Stimulated activated naive B cell treated with anti-CD40 and anti-IgM and Interleukin-4, amounts not matched to agents 10 μg/mL and 1 μg/mL and 100 μg/mL, for 72 hours (primary cell): ENCODE results near the gene ZDHHC24.
A peak's percentile ranks its signal among the peaks of the same experiment; 100 is the strongest.
"Not testable (repeated sequence)": the region's sequence is repeated elsewhere in the genome, so short reads cannot be mapped to it uniquely, and the experiment has no call there.

ENCODE experiments used
- ATAC-seq, 2 donors: fragments of 150-1000 bp; cut with Tn5 transposase; replicated peaks; 2 replicates each; pipeline ENCODE4 v1.10.0; 2021; ENCODE audit warnings: moderate library complexity in 1 of 2
- DNase-seq: peaks from one replicate; pipeline ENCODE4 v3.0.0; 2021
- H3K27ac Mint-ChIP-seq: one replicate; pipeline ENCODE4 v1.8.0; 2022; ENCODE audit warnings: mild to moderate bottlenecking, mixed read lengths
- H3K27me3 Mint-ChIP-seq, 2 donors: one replicate each; pipeline ENCODE4 v1.8.0; 2022; ENCODE audit warnings: mixed read lengths in 2 of 2
- H3K36me3 Mint-ChIP-seq, 2 donors: one replicate each; pipeline ENCODE4 v1.8.0; 2022; ENCODE audit warnings: mixed read lengths in 2 of 2, mild to moderate bottlenecking in 1 of 2
- H3K4me1 Mint-ChIP-seq, 2 donors: one replicate each; pipeline ENCODE4 v1.8.0; 2022; ENCODE audit warnings: mixed read lengths in 2 of 2, mild to moderate bottlenecking in 1 of 2
- H3K4me3 Mint-ChIP-seq, 2 donors: one replicate each; pipeline ENCODE4 v1.8.0; 2022; ENCODE audit warnings: mild to moderate bottlenecking in 2 of 2, mixed read lengths in 2 of 2, moderate library complexity in 1 of 2
- H3K9me3 Mint-ChIP-seq, 2 donors: one replicate each; pipeline ENCODE4 v1.8.0; 2022; ENCODE audit warnings: mixed read lengths in 2 of 2, mild to moderate bottlenecking in 1 of 2

ZDHHC24 gene

DNA sequence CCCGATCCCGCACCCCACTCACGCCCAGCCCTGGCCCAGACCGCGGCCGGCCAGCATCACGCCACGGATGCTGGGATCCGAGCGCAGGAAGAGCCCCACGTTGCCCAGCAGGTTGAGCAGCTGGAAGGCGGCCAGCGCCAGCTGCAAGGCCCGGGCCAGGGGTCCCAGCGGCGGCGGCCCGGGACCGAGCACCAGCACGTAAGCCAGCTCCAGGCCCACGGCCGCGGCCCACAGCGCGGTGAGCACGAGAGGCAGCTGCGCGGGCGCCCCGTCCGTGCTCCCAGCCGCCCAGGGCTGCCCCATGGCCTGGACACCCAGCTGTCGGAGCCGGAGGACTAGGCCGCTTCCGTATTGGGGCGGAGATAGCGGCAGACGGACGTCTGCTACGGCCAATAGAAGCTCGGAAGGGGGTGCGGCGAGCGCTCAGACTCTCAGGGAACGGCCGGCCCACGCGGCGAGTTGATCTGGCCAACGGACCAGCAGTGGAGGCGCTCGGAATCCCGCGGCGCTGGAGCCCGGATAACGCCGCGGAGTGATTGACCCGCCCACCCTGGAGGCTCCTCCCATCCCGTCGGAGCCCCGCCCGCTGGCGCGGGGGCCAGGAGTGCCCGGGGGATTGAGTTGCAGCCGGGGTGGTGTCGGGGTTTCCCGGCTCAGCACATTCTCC lies at the start of gene ZDHHC24:
Gene ZDHHC24, minus strand, starts transcription at position 348 of the 667 bp plus-strand sequence. Its CDS starts 45 bp downstream, at position 303.
- peaks cover 13 to 25% of the 10 kb centered on the region in 2 donors for H3K36me3 Mint-ChIP-seq
- peak; percentile 92 for DNase-seq
- H3K4me1 Mint-ChIP-seq, result peaks cover 25 to 37% of the 10 kb centered on the region in 2 donors
- H3K9me3 Mint-ChIP-seq, result no peaks in the 10 kb centered on the region
- ATAC-seq, result peak; percentile 90 to 92
- H3K27ac Mint-ChIP-seq, result peak within 1 kb of the TSS; percentile 92
- H3K4me3 Mint-ChIP-seq, result peak within 1 kb of the TSS; percentile 79 to 86
- no peaks in the 10 kb centered on the region for H3K27me3 Mint-ChIP-seq

DNA sequence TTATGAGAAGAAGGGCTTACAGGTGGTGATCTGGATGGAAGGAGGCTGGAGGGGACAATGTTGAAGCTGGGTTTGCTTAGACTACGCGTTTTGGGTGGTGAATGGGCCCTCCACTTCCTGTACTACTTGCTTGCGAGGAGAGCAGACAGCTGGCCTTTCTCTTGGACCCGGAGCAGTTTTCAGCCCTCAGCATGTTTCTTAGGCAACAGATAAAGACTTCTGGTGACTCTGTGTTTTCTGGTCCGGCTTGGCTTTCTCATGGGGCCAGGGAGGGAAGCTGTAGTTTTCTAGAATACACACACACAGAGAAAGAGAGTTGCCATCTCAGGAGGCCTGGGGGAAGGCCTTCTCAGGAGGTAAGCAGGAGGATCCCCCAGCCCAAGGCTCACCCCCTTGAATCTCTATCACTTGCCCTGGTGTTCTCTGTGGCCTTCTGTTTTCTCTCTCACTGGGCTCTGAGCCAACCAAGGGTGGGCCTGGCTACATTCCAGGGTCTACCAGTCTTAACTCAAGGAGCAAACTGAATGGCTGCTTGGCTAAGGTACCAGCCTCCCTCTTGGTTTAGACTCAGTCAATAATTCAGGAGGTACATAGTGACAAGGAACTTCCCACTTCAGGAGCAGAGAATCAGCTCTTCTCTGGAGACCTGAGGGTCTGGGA lies 49.5 kb upstream of the ZDHHC24 start:
- Mint-ChIP-seq H3K27me3 (no peaks in the 10 kb centered on the region), H3K9me3 (no peaks in the 10 kb centered on the region), H3K36me3 (peaks cover 10 to 11% of the 10 kb centered on the region in 2 donors), H3K4me1 (peaks cover 32 to 50% of the 10 kb centered on the region in 2 donors), H3K4me3 (peak overlapping the region; percentile 69 to 72), H3K27ac (peak overlapping the region; percentile 63)
- DNase-seq (peak; percentile 7), ATAC-seq (peak in 1 of 2 donors; percentile 15)

DNA sequence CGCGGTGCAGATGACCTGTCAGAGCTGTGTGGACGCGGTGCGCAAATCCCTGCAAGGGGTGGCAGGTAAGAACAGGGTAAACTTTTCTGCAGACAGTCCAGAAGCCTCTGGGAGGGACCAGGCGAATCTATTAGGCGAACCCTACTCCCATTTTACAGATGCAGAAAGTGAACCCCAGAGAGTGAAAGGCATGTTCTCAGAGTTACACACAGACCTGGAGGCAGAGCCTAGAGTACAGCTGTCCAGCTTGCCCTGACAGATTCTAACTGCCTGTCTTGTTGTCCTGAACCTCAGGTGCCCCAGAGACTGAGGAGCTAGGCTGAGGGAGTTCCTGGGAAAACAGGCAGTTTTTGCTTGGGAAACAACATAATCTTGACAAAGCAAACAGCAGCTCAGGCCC lies 47.8 kb upstream of the ZDHHC24 start:
- no peaks in the 10 kb centered on the region for H3K9me3 Mint-ChIP-seq
- H3K27me3 Mint-ChIP-seq, result no peaks in the 10 kb centered on the region
- peaks cover 29 to 44% of the 10 kb centered on the region in 2 donors for H3K4me1 Mint-ChIP-seq
- ATAC-seq (no peak), DNase-seq (no peak)
- H3K36me3 Mint-ChIP-seq, result peaks cover 3% of the 10 kb centered on the region in 2 donors
- H3K4me3 Mint-ChIP-seq, result peak overlapping the region; percentile 98 to 100
- H3K27ac Mint-ChIP-seq, result peak overlapping the region; percentile 99

- Mint-ChIP-seq H3K4me1 (peaks cover 29 to 44% of the 10 kb centered on the region in 2 donors), H3K9me3 (no peaks in the 10 kb centered on the region), H3K27ac (peak overlapping the region; percentile 99), H3K27me3 (no peaks in the 10 kb centered on the region), H3K36me3 (peaks cover 3% of the 10 kb centered on the region in 2 donors), H3K4me3 (peak overlapping the region; percentile 98 to 100)
- ATAC-seq (peak; percentile 13 to 14), DNase-seq (no peak)
Measured at GRCh38 chr11:66593303-66593635, 47.4 kb upstream of the ZDHHC24 start.

GRCh38 chr11:66592457-66593302 lies 46.8 kb upstream of the ZDHHC24 start, which contains the start of the genes CCDC87 and CCS:
Gene CCDC87, minus strand, starts transcription at chr11:66593063. Its CDS starts 48 bp downstream, at chr11:66593015.
Gene CCS, plus strand, starts transcription at chr11:66593185. Its CDS starts 77 bp downstream, at chr11:66593262.
- H3K4me3 Mint-ChIP-seq, result peak within 1 kb of the TSS; percentile 98 to 100
- peak; percentile 96 to 97 for ATAC-seq
- no peaks in the 10 kb centered on the region for H3K27me3 Mint-ChIP-seq
- peaks cover 28 to 44% of the 10 kb centered on the region in 2 donors for H3K4me1 Mint-ChIP-seq
- no peaks in the 10 kb centered on the region for H3K9me3 Mint-ChIP-seq
- H3K27ac Mint-ChIP-seq, result peak within 1 kb of the TSS; percentile 99
- DNase-seq, result peak; percentile 93
- peaks cover 3% of the 10 kb centered on the region in 2 donors for H3K36me3 Mint-ChIP-seq

DNA sequence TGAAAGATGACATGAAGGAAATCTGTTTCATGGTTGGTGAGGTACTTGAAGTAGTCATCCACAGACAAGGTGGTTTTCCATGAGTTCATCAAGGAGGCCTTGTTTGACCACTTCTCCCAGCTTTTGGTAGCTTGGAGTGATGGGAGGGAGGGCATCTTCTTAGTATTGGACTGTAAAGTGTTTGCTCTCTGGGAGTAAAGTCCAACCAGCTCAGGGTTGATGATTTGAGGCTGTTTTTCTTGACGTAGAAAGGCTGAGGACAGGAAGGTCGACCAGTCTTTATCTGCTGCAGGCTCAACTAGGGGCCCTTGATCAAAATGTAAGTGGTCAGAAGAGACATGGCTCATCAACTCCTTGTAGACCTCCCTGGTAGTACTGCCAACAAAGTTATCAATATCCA lies 45.3 kb upstream of the ZDHHC24 start:
- Mint-ChIP-seq H3K9me3 (no peaks in the 10 kb centered on the region), H3K4me3 (no peak overlapping the region), H3K27ac (no peak overlapping the region), H3K27me3 (no peaks in the 10 kb centered on the region), H3K4me1 (peaks cover 26 to 38% of the 10 kb centered on the region in 2 donors), H3K36me3 (peaks cover 3% of the 10 kb centered on the region in 2 donors)
- ATAC-seq (no peak), DNase-seq (no peak)

DNA sequence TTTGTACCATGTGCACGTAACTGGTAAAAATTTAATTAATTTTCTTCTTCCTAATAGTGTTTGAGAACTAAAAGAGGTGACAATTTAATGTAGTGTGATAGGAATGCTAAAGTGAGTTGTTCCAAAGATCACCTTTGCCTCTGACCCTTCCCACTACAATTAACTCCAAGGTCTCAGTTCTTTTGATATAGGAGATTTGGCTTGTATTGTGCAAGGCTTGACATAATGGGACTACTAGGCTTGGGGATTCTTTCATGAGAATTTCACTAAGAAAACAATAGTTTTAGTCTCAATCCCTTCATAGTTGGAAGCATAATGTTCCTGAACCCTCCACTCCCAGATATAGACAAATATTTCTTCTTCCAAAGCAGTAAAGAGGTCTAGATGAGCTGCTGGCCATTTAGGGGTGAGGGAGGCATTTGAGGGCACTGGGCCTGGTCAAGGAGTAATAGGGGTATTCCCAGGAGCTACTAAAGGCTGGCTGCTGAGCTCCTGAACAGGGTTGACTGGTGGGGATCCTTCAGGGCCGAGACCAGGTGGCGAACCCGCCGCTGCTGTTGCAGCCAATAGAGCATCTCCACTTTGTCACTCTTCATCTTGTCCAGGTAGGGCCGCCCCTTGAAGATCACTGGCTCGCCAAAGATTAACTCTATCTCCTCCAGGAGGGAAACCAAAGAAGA lies 44.3 kb upstream of the ZDHHC24 start:
- Mint-ChIP-seq H3K36me3 (peaks cover 3% of the 10 kb centered on the region in 2 donors), H3K4me3 (no peak overlapping the region), H3K4me1 (peaks cover 18 to 27% of the 10 kb centered on the region in 2 donors), H3K9me3 (no peaks in the 10 kb centered on the region), H3K27ac (no peak overlapping the region), H3K27me3 (no peaks in the 10 kb centered on the region)
- no peak for ATAC-seq
- DNase-seq, result no peak

- H3K27ac Mint-ChIP-seq, ATAC-seq, H3K36me3 Mint-ChIP-seq, DNase-seq, H3K9me3 Mint-ChIP-seq, H3K4me3 Mint-ChIP-seq, H3K27me3 Mint-ChIP-seq: not testable (repeated sequence)
- peaks cover 12 to 19% of the 10 kb centered on the region in 2 donors for H3K4me1 Mint-ChIP-seq
Measured at GRCh38 chr11:66589315-66589714, 43.5 kb upstream of the ZDHHC24 start.

DNA sequence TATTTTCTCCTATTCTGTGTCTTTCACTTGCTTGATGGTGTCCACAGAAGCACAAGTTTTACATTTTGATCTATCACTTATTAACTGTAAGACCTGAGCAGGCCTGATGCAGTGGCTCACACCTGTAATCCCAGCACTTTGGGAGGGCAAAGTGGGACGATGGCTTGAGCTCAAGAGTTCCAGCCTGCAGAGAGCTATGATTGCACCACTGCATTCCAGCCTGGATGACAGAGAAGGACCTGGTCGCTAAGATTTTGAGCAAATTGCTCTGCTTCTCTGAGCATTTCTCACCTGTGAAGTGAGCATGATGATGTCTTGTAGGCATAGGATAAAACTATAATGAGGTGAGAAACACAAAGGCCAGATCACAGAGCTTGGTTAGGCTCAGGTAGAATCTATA lies 40.3 kb upstream of the ZDHHC24 start:
- H3K9me3 Mint-ChIP-seq, result peaks cover 6 to 8% of the 10 kb centered on the region in 2 donors
- ATAC-seq (no peak), DNase-seq (no peak)
- H3K4me3 Mint-ChIP-seq, result no peak overlapping the region
- H3K4me1 Mint-ChIP-seq, result peaks cover 2% of the 10 kb centered on the region in 2 donors
- no peak overlapping the region for H3K27ac Mint-ChIP-seq
- no peaks in the 10 kb centered on the region for H3K36me3 Mint-ChIP-seq
- no peaks in the 10 kb centered on the region for H3K27me3 Mint-ChIP-seq

GRCh38 chr11:66585447-66585846 lies 39.6 kb upstream of the ZDHHC24 start:
- H3K27me3 Mint-ChIP-seq, ATAC-seq, H3K4me3 Mint-ChIP-seq, DNase-seq, H3K9me3 Mint-ChIP-seq, H3K4me1 Mint-ChIP-seq, H3K36me3 Mint-ChIP-seq, H3K27ac Mint-ChIP-seq: not testable (repeated sequence)

DNA sequence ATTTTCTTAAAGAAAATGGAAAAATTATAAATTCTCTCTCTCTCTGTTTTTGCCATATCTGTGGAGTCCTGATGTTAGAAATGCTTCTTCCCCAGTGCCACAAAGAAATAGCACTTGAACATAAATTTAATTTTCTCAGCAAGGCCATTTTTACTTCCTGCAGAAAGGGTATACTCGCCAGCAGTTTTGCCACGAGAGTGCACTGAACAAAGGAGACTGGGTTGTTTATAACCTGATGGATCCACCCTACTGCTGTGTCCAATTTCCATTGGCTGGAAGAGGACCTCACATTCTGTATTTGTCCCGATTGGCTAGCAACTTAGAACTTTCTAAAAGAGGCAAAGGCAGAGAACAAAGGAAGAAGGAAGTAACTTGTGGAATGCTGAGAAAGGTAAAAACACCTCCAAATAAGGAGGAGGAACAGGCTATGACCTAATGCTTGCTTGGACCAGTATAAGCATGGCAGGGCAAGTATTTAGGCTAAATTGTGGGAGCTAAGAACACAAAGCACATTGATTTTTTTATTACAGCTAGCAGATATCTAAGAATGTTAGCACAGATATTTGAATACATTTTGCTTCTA lies 36.8 kb upstream of the ZDHHC24 start:
- ATAC-seq, H3K4me3 Mint-ChIP-seq: not testable (repeated sequence)

DNA sequence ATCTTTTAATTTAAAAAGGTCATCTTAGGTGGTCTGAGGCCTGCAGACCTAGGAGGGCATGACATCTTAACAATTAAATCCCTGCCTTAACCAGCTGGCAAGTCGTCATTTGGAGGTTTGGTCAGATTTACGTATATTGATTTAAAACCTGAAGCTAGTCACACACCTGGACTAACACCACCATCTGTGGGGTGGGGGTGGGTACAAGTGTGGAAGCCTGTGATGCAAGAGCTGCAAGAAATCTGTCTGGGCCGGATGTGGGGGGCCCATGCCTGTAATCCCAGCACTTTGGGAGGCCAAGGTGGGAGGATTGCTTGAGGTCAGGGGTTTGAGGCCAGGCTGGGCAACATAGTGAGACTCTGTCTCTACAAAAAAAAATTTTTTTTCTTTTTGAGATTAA lies 35.4 kb upstream of the ZDHHC24 start:
- Mint-ChIP-seq H3K4me3 (no peak overlapping the region), H3K27ac (no peak overlapping the region), H3K4me1 (peaks cover 12 to 15% of the 10 kb centered on the region in 2 donors), H3K27me3 (peaks cover 4% of the 10 kb centered on the region in 2 donors), H3K36me3 (no peaks in the 10 kb centered on the region), H3K9me3 (peaks cover 6 to 8% of the 10 kb centered on the region in 2 donors)
- ATAC-seq, result no peak
- DNase-seq, result no peak

More for the DNA sequence above, 36.8 kb upstream of the ZDHHC24 start:
- not testable (repeated sequence) for H3K9me3 Mint-ChIP-seq, H3K27ac Mint-ChIP-seq, H3K36me3 Mint-ChIP-seq, DNase-seq, H3K27me3 Mint-ChIP-seq
- H3K4me1 Mint-ChIP-seq, result peaks cover 12 to 15% of the 10 kb centered on the region in 2 donors

DNA sequence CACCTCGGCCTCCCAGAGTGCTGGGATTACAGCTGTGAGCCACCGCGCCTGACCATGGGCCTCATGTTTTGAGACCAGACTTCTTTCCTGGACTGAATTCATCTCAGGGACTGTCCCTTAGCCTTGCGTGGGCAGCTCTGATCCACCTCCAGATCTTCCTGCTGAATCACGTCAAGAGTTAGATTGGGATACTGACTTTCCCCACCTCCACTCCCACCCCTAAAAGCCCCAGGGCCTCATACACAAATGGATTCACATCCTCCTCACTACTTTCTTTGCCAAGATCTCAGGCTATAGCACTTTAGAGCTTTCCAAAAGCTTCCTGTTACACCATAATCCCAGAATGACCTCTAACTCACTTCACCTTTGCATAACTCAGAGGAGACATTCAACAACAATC lies 35.0 kb upstream of the ZDHHC24 start:
- peaks cover 6% of the 10 kb centered on the region in 2 donors for H3K27me3 Mint-ChIP-seq
- no peak for DNase-seq
- no peaks in the 10 kb centered on the region for H3K36me3 Mint-ChIP-seq
- no peak overlapping the region for H3K27ac Mint-ChIP-seq
- ATAC-seq, result no peak
- peaks cover 6 to 8% of the 10 kb centered on the region in 2 donors for H3K9me3 Mint-ChIP-seq
- H3K4me1 Mint-ChIP-seq, result peaks cover 12 to 15% of the 10 kb centered on the region in 2 donors
- no peak overlapping the region for H3K4me3 Mint-ChIP-seq
